K562 (cell line): ENCODE data around the gene NT5DC1.

ENCODE experiments used
- DPF2 ChIP-seq: fragments of 450-650 bp; IDR thresholded peaks from 2 replicates; pipeline ENCODE4 v1.6.1; 2016
- JUN ChIP-seq, 2 experiments: sonication (generic) in 1 of 2; formaldehyde crosslinking in 1 of 2; IDR thresholded peaks; 2 replicates each; pipeline versions ENCODE4 v1.6.1 to v1.8.0; 2012 to 2022; ENCODE audit warnings: borderline replicate concordance in 2 of 2, mild to moderate bottlenecking in 2 of 2, improper control_type of control experiment in 1 of 2, low read depth in 1 of 2, low read length in 1 of 2, missing genetic modification reagents in 1 of 2
- MLX ChIP-seq, 2 experiments: fragments of 450-650 bp in 1 of 2; sonication (generic) in 1 of 2; formaldehyde crosslinking; conservative IDR thresholded peaks; 2 replicates each; pipeline versions ENCODE4 v1.4.0 to v1.8.1; 2020 to 2022; ENCODE audit warnings: mild to moderate bottlenecking in 1 of 2, missing genetic modification reagents in 1 of 2
- POLR2A ChIP-seq: fragments of 450-650 bp; conservative IDR thresholded peaks from 2 replicates; pipeline ENCODE4 v1.6.1; 2016
- POLR2G ChIP-seq: fragments of 200-400 bp; formaldehyde crosslinking; IDR thresholded peaks from 2 replicates; pipeline ENCODE4 v1.6.1; 2017; ENCODE audit warnings: low read depth, mild to moderate bottlenecking, antibody characterized with exemption, low read length, moderate library complexity
- RAD21 ChIP-seq, 2 experiments: fragments of 250-450 bp in 1 of 2; fragments of 450-650 bp in 1 of 2; sonication (Bioruptor Pico) in 1 of 2; formaldehyde crosslinking in 1 of 2; IDR thresholded peaks in 1 of 2; conservative IDR thresholded peaks in 1 of 2; 2 replicates each; pipeline versions ENCODE4 v1.4.0 to v1.8.0; 2020 to 2022; ENCODE audit warnings: mild to moderate bottlenecking in 2 of 2, moderate library complexity in 1 of 2
- TAF1 ChIP-seq: IDR thresholded peaks from 2 replicates; pipeline ENCODE4 v1.6.1; 2011; ENCODE audit warnings: mild to moderate bottlenecking, low read length, moderate library complexity; ENCODE audit not compliant: insufficient read depth, control insufficient read depth, severe bottlenecking; ENCODE audit errors: extremely low read depth
- TCF7 ChIP-seq: sonication (generic); IDR thresholded peaks from 2 replicates; pipeline ENCODE4 v1.6.1; 2016; ENCODE audit warnings: antibody characterized with exemption, borderline replicate concordance
- TEAD4 ChIP-seq, 2 experiments: sonication (generic) in 1 of 2; formaldehyde crosslinking in 1 of 2; IDR thresholded peaks; 2 replicates each; pipeline versions ENCODE4 v1.6.1 to v1.8.0; 2012 to 2022; ENCODE audit warnings: borderline replicate concordance in 1 of 2, inconsistent platforms in 1 of 2, low read length in 1 of 2, mild to moderate bottlenecking in 1 of 2, missing genetic modification reagents in 1 of 2
- YY1 ChIP-seq, 3 experiments: IDR thresholded peaks; 2 replicates each; pipeline ENCODE4 v1.6.1; 2011; ENCODE audit warnings: low read length in 2 of 3, mild to moderate bottlenecking in 2 of 3, moderate library complexity in 2 of 3, borderline replicate concordance in 1 of 3, control low read depth in 1 of 3, low read depth in 1 of 3; ENCODE audit not compliant: insufficient read depth in 3 of 3, insufficient replicate concordance in 2 of 3, control insufficient read depth in 1 of 3, insufficient read length in 1 of 3; ENCODE audit errors: extremely low read depth in 1 of 3
- TF ChIP-seq, protein P1 (sequence below), 3 experiments: IDR thresholded peaks in 2 of 3; conservative IDR thresholded peaks in 1 of 3; 2 replicates each; pipeline ENCODE4 v1.5.1; 2011 to 2012; ENCODE audit warnings: low read length in 3 of 3, mild to moderate bottlenecking in 3 of 3, control low read depth in 2 of 3, improper control_type of control experiment in 1 of 3, inconsistent platforms in 1 of 3, low read depth in 1 of 3, mixed read lengths in 1 of 3, moderate library complexity in 1 of 3; ENCODE audit not compliant: insufficient read depth in 2 of 3

DNA sequence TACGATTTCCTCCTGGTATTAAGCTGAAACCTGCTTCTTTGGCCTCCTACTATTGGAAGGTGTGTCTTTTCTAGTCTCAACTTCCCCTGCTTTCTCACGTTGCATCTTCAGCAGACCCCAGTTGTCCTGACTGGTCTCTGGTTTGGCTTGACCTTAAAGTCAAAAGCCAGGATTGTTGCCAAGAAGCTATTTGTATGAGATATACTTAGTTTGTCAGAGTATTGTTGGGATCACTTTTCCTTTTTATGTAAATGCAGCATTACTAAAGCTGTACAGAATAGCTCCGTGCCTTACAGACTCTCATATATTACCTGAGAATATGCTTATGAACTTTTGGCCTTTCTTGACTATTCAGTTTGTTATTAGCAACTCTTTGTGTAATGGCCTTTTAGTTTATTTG is 92.1 kb downstream of the NT5DC1 start:
- no peak for TF ChIP-seq POLR2G
- TF ChIP-seq, protein P1, sequence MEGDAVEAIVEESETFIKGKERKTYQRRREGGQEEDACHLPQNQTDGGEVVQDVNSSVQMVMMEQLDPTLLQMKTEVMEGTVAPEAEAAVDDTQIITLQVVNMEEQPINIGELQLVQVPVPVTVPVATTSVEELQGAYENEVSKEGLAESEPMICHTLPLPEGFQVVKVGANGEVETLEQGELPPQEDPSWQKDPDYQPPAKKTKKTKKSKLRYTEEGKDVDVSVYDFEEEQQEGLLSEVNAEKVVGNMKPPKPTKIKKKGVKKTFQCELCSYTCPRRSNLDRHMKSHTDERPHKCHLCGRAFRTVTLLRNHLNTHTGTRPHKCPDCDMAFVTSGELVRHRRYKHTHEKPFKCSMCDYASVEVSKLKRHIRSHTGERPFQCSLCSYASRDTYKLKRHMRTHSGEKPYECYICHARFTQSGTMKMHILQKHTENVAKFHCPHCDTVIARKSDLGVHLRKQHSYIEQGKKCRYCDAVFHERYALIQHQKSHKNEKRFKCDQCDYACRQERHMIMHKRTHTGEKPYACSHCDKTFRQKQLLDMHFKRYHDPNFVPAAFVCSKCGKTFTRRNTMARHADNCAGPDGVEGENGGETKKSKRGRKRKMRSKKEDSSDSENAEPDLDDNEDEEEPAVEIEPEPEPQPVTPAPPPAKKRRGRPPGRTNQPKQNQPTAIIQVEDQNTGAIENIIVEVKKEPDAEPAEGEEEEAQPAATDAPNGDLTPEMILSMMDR (IDR thresholded peaks at IDR 0.05 in 2 of 3, conservative IDR thresholded peaks at IDR 0.05 in 1 of 3; ENCODE audit: insufficient read depth in 2 of 3, low read depth in 1 of 3, low read length in 3 of 3) = no peak
- no peak for TF ChIP-seq JUN (IDR thresholded peaks at IDR 0.05; ENCODE audit: borderline replicate concordance, low read depth, low read length)
- no peak for TF ChIP-seq JUN (CRISPR knock-in tag; IDR thresholded peaks at IDR 0.05; ENCODE audit: borderline replicate concordance)
- no peak for TF ChIP-seq RAD21 (CRISPR knock-in tag; conservative IDR thresholded peaks at IDR 0.05 in 1 of 2, IDR thresholded peaks at IDR 0.05 in 1 of 2)
- no peak for TF ChIP-seq TEAD4 (IDR thresholded peaks at IDR 0.05; ENCODE audit: low read length)
- TF ChIP-seq TEAD4 (CRISPR knock-in tag; IDR thresholded peaks at IDR 0.05; ENCODE audit: borderline replicate concordance) = no peak
- TF ChIP-seq YY1 (IDR thresholded peaks at IDR 0.05; ENCODE audit: borderline replicate concordance in 1 of 3, control insufficient read depth in 1 of 3, extremely low read depth in 1 of 3, insufficient read depth in 3 of 3, insufficient read length in 1 of 3, insufficient replicate concordance in 2 of 3, low read depth in 1 of 3, low read length in 2 of 3) = no peak
- no peak for TF ChIP-seq POLR2A
- no peak for TF ChIP-seq MLX (CRISPR knock-in tag; conservative IDR thresholded peaks at IDR 0.05)
- TF ChIP-seq TCF7 = no peak
- no peak for TF ChIP-seq DPF2
- TF ChIP-seq TAF1 = no peak
